Measurements from ENCODE around the gene BCR. TPM values are rescaled to one million over a fixed set of nuclear protein-coding genes. Genes with fewer than 3 reads are reported as not detected.

Gene BCR
- polyA plus RNA-seq, 1 donor: 13.9 TPM

DNA sequence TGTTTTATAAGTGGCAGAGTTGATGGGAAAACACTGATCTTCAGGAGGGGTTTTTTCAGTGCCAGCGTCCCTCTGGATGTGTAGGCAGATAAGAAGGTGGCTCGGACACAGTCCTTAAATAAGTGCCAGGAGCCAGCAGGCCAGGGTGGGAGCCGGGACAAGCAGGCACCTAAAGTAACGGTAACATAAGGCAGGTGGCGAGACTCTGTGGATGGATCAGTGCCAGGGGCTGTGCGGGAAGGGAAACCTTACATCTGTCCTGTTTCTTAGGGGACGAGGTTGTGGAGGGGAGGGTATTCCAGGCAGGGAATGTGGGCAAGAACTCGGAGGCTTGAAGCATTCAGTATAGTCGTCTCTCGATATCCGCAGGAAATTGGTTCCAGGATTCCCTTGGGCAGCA is 15.9 kb downstream of the BCR start:
- no peak for DNase-seq (ENCODE audit: low read depth)

GRCh38 chr22:23197836-23198235 is 17.5 kb downstream of the BCR start:
- no peak for DNase-seq (ENCODE audit: low read depth)

DNA sequence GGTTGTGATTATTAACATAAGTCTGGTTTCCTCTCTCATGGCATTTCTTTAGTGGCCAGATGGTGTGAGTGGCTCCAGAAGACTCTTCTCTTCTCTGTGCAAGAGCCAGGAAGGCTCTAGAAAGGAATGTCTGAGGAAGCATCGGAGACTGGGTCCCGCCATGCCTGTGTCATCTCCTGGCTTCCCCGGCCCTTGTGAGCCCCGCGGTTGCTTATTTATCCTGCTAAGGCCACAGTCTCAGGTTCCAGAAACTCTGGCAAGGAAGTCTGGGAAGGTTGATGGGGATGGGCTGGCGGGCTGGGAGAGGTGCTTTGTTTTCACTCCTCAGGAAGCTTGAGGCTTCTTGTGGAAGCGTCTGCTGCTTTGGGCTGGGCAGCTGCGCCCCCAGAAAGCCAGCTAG is 18.9 kb downstream of the BCR start:
- DNase-seq (ENCODE audit: low read depth): no peak

- no peak for DNase-seq (ENCODE audit: low read depth)
These were observed 20.6 kb downstream of the BCR start for GRCh38 chr22:23200898-23201297.

GRCh38 chr22:23202812-23203451 is 22.6 kb downstream of the BCR start:
- no peak for DNase-seq (ENCODE audit: low read depth)

- DNase-seq (ENCODE audit: low read depth): no peak
These were observed 23.3 kb downstream of the BCR start for GRCh38 chr22:23203452-23204124.

DNA sequence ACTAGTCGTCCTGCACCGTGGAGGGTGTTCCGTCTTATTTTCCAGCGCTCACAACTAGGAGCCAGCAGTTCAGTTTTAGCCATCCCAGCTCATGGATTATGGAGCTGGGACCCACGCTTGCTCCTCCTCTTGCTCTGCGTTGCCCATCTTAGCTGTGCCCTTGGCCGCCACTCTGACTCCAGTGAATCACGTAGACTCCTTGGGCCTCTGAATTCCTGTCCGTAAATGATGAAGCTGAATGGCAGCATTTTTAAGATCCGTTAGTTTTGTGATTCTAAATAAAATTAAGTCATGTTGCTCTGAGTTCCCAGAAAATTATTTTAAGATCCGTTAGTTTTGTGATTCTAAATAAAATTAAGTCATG is 23.8 kb downstream of the BCR start:
- no peak for DNase-seq (ENCODE audit: low read depth)

DNA sequence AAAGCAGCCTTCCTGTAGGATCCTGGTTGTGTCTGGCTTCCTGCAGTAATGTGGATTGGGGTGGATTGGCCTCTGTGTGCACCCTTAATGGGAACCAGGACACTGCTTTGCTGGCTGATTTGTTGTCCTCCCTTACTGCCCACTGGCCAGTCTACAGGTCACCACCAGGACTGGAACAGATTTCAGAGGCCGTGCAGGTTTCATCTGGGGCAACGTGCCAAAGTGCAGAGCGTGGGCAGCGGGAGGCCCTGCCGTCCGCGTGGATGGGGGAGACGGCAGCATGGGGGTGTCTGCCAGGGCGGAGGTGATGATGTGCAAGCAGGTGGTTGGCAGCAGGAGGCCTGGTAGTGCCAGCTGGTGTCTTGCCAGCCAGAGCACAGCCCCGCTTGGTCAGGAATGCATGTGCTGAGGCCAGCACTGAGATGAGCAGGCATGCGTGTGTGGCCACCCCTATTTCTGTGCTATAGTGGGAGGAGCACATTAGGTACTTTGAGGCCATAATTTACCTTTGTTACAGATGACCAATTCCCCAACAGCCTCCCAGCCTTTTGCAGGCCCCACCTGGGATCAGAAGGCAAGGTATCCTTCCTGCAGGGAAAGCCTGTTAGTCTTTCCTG is 24.3 kb downstream of the BCR start:
- DNase-seq (ENCODE audit: low read depth): no peak

- DNase-seq (ENCODE audit: low read depth): no peak
These were observed 25.2 kb downstream of the BCR start for GRCh38 chr22:23205339-23206049.

GRCh38 chr22:23206915-23207314 is 26.6 kb downstream of the BCR start:
- DNase-seq (ENCODE audit: low read depth): no peak

- DNase-seq (ENCODE audit: low read depth): no peak
These were observed 27.6 kb downstream of the BCR start for GRCh38 chr22:23207729-23208393.

DNA sequence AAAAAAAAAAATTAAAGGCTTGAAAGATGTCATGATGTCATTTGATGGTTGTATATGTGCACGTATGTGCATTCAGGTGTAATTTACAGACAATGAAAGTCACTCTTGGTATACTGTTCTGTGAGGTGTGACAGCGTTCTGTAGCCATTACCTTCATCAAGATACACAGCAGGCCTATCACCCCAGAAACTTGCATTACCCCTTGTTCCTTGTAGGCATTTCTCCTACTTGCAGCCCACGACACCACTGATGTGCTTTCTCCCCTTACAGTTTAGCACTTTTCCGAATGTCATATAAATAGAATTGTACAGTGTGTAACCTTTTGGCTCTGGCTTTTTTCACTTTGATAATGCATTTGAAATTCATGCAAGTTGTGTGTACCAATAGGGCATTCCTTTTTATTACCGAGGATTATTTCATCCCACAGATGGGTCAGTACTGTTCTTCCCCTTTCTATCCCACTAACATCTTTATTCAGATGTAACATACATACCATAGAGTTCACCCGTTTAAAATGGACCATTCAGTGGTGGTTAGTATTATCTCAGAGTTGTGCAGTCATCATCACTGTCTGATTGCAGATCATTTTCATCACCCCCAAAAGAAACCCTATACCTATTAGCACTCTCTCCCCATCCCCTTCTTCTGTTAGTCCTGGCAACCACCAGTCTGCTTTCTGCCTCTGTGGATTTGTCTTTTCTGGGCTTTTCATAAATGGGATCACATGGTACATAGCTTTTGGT is 30.3 kb downstream of the BCR start:
- DNase-seq (ENCODE audit: low read depth): no peak

- DNase-seq (ENCODE audit: low read depth): no peak
These were observed 31.3 kb downstream of the BCR start for GRCh38 chr22:23211622-23212021.

DNA sequence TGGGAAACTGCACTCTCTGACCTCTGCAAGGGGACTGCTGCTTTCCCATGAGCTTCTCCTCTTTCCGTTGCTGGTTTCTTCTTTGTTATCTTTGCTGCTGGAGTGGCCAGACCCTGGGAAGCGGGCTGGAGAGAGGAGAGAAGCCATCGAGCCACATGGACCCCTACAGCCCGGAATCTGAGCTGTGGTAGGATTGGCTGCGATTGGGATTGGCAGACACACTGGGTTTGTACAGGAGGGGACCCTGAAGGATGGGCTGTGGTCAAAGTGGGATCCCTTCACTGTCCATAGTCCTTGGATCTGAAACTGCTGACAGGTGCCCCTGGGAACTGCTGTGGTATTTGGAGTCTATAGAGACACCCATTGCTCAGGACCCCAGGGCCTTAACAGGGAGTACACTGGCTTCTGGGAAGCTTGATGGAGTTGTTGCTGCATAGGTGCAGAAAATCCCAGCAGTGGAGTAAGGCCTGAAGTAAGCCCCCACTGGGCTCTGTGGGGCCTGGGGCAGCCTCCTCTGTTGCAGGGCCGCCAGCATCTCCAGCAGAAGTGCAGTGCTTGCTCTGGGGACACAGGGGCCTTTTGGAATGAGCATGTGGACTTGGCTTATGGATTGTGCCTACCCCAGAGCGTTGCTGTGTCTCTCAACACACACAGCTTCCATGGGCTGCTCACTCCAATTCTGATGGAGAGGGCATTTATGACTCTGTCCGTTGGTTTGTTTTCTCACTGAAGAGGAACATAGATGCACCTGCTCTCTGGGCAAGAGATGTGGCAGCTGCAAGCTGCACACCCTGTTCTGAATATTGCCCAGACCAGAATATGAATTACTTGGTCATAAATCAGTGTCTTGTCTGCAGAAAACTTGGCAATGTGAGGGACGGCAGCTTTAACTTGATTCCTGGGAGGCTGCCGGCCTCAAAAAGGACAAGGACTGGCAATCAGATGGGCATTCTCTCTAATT is 32.0 kb downstream of the BCR start:
- DNase-seq (ENCODE audit: low read depth): no peak

GRCh38 chr22:23213022-23213555 is 32.8 kb downstream of the BCR start:
- DNase-seq (ENCODE audit: low read depth): no peak

GRCh38 chr22:23213581-23214334 is 33.4 kb downstream of the BCR start:
- no peak for DNase-seq (ENCODE audit: low read depth)

DNA sequence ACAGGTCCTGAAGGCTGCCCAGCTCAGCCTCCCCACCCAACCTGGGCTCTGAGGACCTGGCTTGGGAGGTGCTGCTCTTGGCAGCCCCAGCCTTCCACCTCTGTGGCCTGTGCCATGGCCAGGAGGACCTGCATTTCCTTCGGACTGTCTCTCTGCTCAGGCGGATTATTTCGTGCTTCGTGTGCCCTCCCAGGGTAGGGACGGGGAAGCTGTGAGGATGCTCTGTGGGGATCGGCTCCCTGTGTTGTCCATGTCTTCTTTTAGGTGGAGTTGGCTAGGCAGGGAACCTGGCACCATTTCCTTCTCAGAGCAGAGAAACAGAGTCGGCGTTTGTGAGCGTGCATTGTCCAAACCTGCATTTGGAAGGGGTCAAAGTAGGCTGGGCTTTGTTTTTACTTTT is 34.1 kb downstream of the BCR start:
- DNase-seq (ENCODE audit: low read depth): no peak

DNA sequence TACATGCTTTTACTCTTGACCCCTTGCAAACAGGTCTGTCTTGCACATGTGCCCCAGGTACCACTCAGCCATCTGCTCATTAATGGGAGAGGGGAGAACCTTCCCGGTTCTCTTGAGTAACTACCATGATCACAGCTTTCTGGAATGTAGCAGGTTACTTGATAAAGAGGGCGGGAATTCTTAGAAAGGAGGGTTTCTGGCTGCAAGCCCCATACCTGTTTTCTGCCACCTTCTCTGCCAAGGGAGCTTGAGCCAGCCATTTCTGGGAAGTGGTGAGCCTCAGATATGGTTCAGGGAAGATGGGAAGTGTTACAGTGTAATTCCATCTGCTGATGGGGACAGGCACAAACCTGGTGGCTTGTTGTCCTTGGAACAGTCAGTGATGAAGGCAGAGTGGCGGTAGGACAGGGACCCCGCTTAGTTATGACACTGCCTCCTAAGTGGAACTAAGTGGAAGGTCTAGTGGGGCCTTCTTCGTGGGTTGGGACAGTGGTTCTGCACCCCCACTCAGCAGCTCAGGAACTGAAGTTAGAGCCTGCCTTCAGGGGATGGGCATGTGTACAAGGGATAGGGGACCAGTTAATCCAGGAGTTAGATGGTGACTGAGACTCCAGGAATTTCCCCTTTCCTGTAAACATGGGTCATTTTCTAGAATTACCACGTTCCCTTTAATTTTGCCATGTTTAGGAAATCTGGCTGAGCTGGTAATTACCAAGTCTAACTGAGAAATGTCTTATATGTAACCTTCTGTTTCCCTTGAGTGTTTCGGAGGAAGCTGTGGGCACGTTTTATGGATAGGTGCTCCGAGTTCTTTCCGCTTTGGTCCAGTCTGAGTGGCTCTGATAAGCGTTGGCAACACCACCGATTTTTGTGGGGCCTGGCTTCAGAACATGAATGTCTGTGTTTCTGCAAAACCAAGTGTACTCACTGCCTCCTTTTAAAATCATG is 35.3 kb downstream of the BCR start:
- DNase-seq (ENCODE audit: low read depth): no peak
